Activated CD4-positive, alpha-beta memory T cell treated with anti-CD3 and anti-CD28 coated beads, Interleukin-2, amount 10 ng/mL, durations not matched to agents 7 days and 5 days (primary cell): ENCODE data around the gene AVEN. TPM values are rescaled to one million over a fixed set of nuclear protein-coding genes. Genes with fewer than 3 reads are reported as not detected.
"Not testable (repeated sequence)": the region's sequence is repeated elsewhere in the genome, so short reads cannot be mapped to it uniquely, and the experiment has no call there.

Source experiments
- CTCF ChIA-PET: fragments of 350-600 bp; sonication (Branson Sonifier 250); formaldehyde crosslinking; loops from one replicate; lab custom pipeline; 2021; ENCODE audit warnings: antibody characterized with exemption, inconsistent platforms; lab: Charles Lee
- POLR2A ChIA-PET: fragments of 350-600 bp; sonication (Branson Sonifier 250); formaldehyde crosslinking; loops from one replicate; lab custom pipeline; 2021; ENCODE audit warnings: antibody characterized with exemption; lab: Charles Lee
- DNase-seq: peaks from one replicate; pipeline ENCODE4 v3.0.0-alpha.2; 2020
- H3K27ac Mint-ChIP-seq: one replicate; pipeline ENCODE4 v1.8.0; 2021; ENCODE audit warnings: mild to moderate bottlenecking, mixed read lengths
- H3K27me3 Mint-ChIP-seq: one replicate; pipeline ENCODE4 v1.8.0; 2021; ENCODE audit warnings: mixed read lengths
- H3K36me3 Mint-ChIP-seq: one replicate; pipeline ENCODE4 v1.8.0; 2021; ENCODE audit warnings: low read depth, mixed read lengths
- H3K4me1 Mint-ChIP-seq: one replicate; pipeline ENCODE4 v1.8.0; 2021; ENCODE audit warnings: mixed read lengths
- H3K4me3 Mint-ChIP-seq: one replicate; pipeline ENCODE4 v1.8.0; 2021; ENCODE audit warnings: mild to moderate bottlenecking, mixed read lengths
- H3K9me3 Mint-ChIP-seq: one replicate; pipeline ENCODE4 v1.8.0; 2021; ENCODE audit warnings: mixed read lengths
- total RNA-seq, 2 experiments: library from RNA; stranded (reverse); gene quantifications; one replicate each; pipeline ENCODE4 v1.2.3, GENCODE V29; 2021

Gene AVEN
- total RNA-seq, 2 experiments from 2014 or later = 8.9 to 9.7 TPM

DNA sequence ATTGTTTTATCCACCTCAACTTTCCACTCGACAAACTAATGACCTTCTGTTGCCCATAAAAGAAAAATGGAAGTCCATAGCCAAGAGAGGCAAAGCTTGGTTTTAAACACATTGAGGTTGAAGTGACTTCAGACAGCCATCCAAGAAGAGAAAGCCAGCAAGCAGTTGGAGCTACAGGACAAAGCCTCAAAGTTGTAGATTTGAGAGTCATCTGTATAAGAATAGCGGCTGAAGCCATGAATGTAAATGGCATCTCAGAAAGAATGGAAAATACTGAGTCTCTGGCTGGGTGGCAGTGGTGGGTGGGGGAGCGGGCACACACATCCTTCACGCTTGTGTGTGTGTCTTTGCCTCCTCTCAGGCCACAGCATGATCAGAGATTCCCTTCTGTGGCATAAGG, 194.8 kb downstream of the AVEN start:
- H3K27ac Mint-ChIP-seq = no peak overlapping the region
- H3K9me3 Mint-ChIP-seq = no peaks in the 10 kb centered on the region
- no peak overlapping the region for H3K4me3 Mint-ChIP-seq
- CTCF ChIA-PET = no interaction called here
- H3K36me3 Mint-ChIP-seq = no peaks in the 10 kb centered on the region
- H3K4me1 Mint-ChIP-seq = no peaks in the 10 kb centered on the region
- peaks cover 1% of the 10 kb centered on the region for H3K27me3 Mint-ChIP-seq
- POLR2A ChIA-PET = no interaction called here
- no peak for DNase-seq

DNA sequence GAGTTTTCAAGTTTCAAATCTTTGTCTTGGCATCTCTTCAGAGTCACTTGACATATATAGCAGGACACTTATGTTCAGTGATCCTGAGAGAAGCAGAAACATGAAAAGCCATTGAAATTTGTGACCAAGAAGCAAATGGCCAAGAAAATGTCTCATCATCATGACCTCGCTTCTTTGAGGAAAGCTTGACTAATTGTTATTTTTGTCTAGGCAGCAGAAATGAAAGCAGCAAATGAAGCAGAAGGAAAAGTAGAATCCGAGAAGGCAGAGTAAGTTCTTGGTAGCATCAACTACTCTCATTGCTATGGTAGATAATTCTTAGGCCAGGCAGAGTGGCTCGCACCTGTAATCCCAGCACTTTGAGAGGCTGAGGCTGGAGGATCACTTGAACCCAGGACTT, 198.4 kb downstream of the AVEN start:
- Mint-ChIP-seq H3K27ac (no peak overlapping the region), H3K36me3 (no peaks in the 10 kb centered on the region), H3K4me3 (no peak overlapping the region), H3K9me3 (no peaks in the 10 kb centered on the region), H3K4me1 (no peaks in the 10 kb centered on the region), H3K27me3 (no peaks in the 10 kb centered on the region)
- CTCF ChIA-PET = no interaction called here
- POLR2A ChIA-PET = no interaction called here
- no peak for DNase-seq

DNA sequence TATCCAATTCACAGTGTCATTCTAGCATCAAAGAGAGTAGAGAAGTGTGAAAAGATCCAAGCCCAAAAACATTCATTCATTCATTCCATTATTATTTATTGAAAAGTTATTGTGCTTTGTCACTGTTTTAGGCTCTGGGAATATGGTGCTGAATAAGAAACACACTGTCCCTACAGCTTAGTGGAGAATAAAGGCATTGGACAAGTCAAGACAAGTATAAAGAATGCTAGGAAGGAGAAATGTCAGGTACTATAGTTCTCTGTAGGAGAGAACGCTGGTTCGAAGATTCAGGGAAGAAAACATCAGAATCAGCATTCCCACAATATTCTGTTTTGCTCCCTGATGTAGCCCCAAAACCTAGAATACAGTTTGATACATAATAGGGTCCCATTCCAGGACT, 199.5 kb downstream of the AVEN start:
- H3K36me3 Mint-ChIP-seq = no peaks in the 10 kb centered on the region
- no peaks in the 10 kb centered on the region for H3K9me3 Mint-ChIP-seq
- no peak for DNase-seq
- H3K4me1 Mint-ChIP-seq = no peaks in the 10 kb centered on the region
- H3K4me3 Mint-ChIP-seq = no peak overlapping the region
- no peaks in the 10 kb centered on the region for H3K27me3 Mint-ChIP-seq
- ChIA-PET CTCF (no interaction called here), POLR2A (no interaction called here)
- H3K27ac Mint-ChIP-seq = no peak overlapping the region

DNA sequence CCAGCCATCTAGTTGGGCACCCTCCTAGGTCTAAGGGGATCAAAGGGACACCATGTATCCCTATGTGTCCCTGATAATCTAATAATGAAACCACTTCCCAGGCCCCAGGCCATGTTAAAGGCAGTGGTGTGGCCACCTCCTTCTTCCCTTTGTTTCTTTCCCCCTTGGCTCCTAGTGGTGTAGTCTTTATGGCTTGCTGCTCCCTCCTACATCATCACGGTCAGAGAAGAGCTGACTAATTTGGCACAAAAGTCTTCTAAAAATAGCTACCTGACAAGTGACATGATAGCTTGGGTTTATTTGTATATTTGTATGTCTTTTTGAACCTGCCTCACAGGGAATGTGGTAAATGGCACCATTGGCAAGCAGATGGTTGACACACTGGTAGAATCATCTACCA, 201.7 kb downstream of the AVEN start:
- Mint-ChIP-seq H3K36me3 (no peaks in the 10 kb centered on the region), H3K4me3 (no peak overlapping the region), H3K27me3 (no peaks in the 10 kb centered on the region), H3K9me3 (no peaks in the 10 kb centered on the region), H3K27ac (no peak overlapping the region), H3K4me1 (no peaks in the 10 kb centered on the region)
- no peak for DNase-seq
- CTCF ChIA-PET = no interaction called here
- POLR2A ChIA-PET = no interaction called here

DNA sequence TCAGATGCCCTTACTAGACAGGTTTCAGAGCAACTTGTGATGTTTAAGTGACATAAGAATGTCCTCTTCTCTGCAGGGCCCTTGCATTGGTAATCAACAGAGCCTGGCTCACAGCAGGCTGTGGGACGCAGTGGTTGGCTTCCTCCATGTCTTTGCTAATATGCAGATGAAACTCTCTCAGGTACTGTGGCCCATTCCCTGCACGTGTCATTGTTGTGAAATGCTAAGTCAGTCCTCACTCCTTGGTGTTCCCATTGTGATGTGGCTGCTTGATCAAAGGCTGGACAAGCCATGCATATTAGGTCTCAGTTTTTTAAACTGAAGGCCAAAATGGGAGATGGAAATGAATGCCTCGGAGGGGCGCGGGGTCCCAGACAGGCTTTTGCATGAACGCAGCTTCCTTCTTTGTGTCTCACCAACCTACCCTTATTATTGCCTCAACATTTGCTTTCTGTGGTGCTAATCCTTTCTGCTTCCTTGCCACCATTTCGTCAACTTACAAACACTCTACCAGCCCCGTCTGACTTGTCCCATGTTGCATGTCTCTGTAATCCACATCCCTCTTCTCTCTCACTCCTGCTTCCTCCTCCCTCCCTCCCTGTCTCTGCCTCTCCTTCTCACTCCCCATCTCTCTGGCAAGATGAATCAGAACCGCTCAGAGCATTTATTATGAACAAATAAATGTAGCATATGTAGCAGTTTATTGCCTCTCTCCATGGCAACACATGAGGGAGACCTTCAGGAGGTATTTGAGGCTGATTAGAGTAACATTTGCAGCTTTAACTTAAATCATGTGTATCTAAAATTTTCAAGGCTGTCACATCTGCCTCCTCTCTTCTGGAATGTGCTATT, 203.9 kb downstream of the AVEN start:
- no peaks in the 10 kb centered on the region for H3K36me3 Mint-ChIP-seq
- no peak overlapping the region for H3K4me3 Mint-ChIP-seq
- no peaks in the 10 kb centered on the region for H3K4me1 Mint-ChIP-seq
- CTCF ChIA-PET = no interaction called here
- no peak overlapping the region for H3K27ac Mint-ChIP-seq
- no peaks in the 10 kb centered on the region for H3K9me3 Mint-ChIP-seq
- DNase-seq = no peak
- POLR2A ChIA-PET = no interaction called here
- H3K27me3 Mint-ChIP-seq = no peaks in the 10 kb centered on the region

DNA sequence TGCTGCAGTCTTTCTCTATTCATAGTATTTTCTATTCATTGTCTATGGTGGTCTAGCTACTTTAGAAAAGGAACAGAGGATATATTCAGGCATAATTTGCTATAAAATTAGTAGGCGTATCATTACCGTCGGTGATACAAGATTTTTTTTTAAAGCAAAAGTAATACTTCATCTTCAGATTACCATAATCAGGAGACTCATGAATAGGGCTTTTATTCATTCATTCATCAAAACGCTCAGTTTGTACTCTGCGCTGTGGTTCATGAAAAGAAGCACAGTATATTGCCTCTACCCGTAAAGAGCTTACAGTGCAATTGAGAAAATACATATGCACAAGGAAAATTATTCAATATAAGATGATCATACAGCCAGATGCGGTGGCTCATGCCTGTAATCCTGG, 207.4 kb downstream of the AVEN start:
- Mint-ChIP-seq H3K27me3 (no peaks in the 10 kb centered on the region), H3K4me1 (no peaks in the 10 kb centered on the region)
- CTCF ChIA-PET = no interaction called here

DNA sequence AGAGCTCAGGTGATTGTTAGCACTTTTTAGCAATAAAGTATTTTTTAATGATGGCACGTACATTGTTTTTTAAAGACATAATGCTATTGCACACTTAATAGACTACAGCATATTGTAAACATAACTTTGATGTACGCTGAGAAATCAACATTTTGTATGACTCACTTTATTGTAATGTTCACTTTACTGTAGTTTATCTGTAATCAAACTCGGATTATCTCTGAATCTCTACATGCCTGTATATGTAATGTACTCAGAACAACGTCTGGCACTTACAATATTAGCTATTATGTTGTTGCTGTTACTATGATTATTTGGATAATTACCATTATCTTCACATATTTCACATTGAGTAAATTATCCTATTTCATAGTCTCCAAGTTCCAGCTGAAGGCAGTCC, 208.7 kb downstream of the AVEN start:
- ChIA-PET CTCF (no interaction called here), POLR2A (no interaction called here)
- Mint-ChIP-seq H3K4me3 (no peak overlapping the region), H3K36me3 (no peaks in the 10 kb centered on the region), H3K27ac (no peak overlapping the region), H3K9me3 (no peaks in the 10 kb centered on the region), H3K27me3 (no peaks in the 10 kb centered on the region), H3K4me1 (no peaks in the 10 kb centered on the region)
- no peak for DNase-seq

More for the DNA sequence above, 207.4 kb downstream of the AVEN start:
- Mint-ChIP-seq H3K27ac (no peak overlapping the region), H3K36me3 (no peaks in the 10 kb centered on the region), H3K9me3 (no peaks in the 10 kb centered on the region), H3K4me3 (no peak overlapping the region)
- POLR2A ChIA-PET = interaction anchor here (0.6 kb wide), 1 partner anchor 38 kb away, joined by 3 read pairs; no protein-coding TSS in a partner anchor
- no peak for DNase-seq

DNA sequence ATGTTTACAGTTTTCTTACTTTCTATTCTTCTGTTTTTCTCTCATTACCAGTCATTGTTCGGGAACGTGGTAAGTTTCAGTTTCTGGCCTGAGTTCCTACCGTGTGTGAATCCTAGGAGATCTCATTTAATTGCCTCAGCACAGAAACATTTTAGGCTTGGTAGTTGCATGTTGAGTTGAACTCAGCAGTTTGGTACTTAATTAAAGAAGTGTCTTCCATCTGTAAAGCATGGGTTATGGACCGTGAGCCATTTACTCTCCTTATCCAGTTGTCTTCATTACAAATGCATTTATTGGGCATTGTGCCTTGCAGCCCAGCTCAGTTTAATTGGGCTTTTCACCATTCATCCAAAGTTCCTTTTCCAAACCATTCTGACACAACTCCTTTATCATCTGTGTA, 212.8 kb downstream of the AVEN start:
- DNase-seq = no peak
- POLR2A ChIA-PET = no interaction called here

DNA sequence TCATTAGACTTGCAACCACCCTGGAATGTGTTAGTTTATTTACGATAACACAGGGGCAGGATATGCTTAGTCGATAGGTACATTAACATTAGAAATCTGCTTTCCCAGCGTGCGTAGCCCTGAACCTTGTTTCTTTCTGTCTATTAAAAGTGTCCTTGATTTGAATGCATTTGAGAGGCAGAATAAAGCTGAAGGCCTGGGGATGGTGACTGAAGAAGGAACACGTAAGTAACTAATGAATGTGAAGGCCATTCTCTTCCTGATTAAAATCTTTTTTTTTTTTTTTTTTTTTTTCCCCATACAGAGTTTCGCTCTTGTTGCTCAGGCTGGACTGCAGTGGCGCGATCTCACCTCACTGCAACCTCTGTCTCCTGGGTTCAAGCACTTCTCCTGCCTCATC, 213.6 kb downstream of the AVEN start:
- CTCF ChIA-PET = no interaction called here

More for the DNA sequence above, 212.8 kb downstream of the AVEN start:
- CTCF ChIA-PET = no interaction called here
- Mint-ChIP-seq H3K4me3 (no peak overlapping the region), H3K4me1 (no peaks in the 10 kb centered on the region), H3K9me3 (no peaks in the 10 kb centered on the region), H3K27me3 (peaks cover 2% of the 10 kb centered on the region), H3K27ac (no peak overlapping the region), H3K36me3 (no peaks in the 10 kb centered on the region)

DNA sequence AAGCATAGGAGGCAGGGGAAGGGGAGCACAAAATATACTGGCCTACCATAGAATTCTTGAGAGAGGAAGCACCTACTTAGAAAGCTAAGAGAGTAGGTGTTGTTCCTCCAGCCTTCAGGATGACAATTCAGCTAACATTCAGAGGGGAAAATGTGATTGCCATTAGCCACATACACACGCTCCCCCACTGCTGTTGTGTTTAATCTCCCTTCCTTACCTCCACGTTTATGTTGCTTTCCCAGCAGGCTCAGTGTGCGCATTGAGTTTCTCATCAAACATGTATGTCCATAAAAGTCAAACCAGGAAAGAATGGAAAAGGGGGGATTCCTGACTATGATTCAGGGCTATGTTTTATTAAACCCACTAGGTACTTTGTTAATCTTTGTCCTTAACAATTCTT, 215.9 kb downstream of the AVEN start:
- Mint-ChIP-seq H3K27me3 (peaks cover 4% of the 10 kb centered on the region), H3K36me3 (no peaks in the 10 kb centered on the region), H3K27ac (no peak overlapping the region), H3K9me3 (no peaks in the 10 kb centered on the region), H3K4me1 (no peaks in the 10 kb centered on the region), H3K4me3 (no peak overlapping the region)
- ChIA-PET CTCF (no interaction called here), POLR2A (no interaction called here)
- no peak for DNase-seq

More for the DNA sequence above, 213.6 kb downstream of the AVEN start:
- Mint-ChIP-seq H3K27ac (no peak overlapping the region), H3K9me3 (no peaks in the 10 kb centered on the region), H3K36me3 (no peaks in the 10 kb centered on the region), H3K4me1 (no peaks in the 10 kb centered on the region), H3K27me3 (peaks cover 2% of the 10 kb centered on the region), H3K4me3 (no peak overlapping the region)
- POLR2A ChIA-PET = no interaction called here
- no peak for DNase-seq

DNA sequence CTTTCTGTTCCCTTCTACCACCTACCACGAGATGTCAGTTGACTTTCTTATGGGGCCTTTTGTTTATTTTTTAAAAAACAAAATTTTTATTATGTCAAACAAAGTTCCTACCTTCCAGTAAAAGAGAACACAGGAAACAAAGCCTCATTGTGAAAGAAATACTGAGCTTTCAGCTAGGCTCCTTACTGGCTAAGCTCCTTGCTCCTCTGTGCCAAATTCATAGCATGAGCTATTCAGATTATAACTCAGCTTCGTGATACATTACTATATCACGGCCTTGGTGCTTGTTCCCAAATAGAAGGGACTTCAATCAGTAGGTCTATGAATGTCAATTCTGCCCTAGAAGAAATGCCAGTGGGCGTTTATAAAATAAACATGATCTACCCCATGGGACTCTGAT, 216.5 kb downstream of the AVEN start:
- H3K4me1 Mint-ChIP-seq = no peaks in the 10 kb centered on the region
- CTCF ChIA-PET = no interaction called here
- peaks cover 6% of the 10 kb centered on the region for H3K27me3 Mint-ChIP-seq
- DNase-seq = no peak
- H3K4me3 Mint-ChIP-seq = no peak overlapping the region
- POLR2A ChIA-PET = no interaction called here
- H3K36me3 Mint-ChIP-seq = no peaks in the 10 kb centered on the region
- H3K9me3 Mint-ChIP-seq = no peaks in the 10 kb centered on the region
- no peak overlapping the region for H3K27ac Mint-ChIP-seq

DNA sequence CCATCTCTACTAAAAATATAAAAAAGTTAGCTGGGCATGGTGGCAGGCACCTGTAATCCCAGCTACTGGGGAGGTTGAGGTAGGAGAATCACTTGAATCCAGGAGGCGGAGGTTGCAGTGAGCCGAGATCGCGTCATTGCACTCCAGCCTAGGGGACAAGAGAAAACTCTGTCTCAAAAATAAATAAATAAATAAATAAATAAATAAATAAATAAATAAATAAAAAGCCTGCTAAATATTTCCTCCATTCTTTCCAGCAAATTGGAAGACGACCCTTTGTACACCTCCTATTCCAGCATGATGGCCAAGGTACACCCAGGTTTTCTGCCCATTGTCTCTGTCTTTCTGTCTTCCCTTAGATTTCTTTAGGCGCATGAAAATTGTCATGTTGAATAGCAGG, 219.5 kb downstream of the AVEN start:
- H3K4me3 Mint-ChIP-seq, H3K9me3 Mint-ChIP-seq, H3K27ac Mint-ChIP-seq, CTCF ChIA-PET, H3K4me1 Mint-ChIP-seq, H3K36me3 Mint-ChIP-seq, DNase-seq, POLR2A ChIA-PET, H3K27me3 Mint-ChIP-seq: not testable (repeated sequence)
